Stimulated activated CD4-positive, alpha-beta T cell treated with anti-CD3 and anti-CD28 coated beads, TNF-alpha, amount 100 ng/mL, for 1 hour (primary cell): ENCODE results near the gene HPCAL4.
A peak's percentile ranks its signal among the peaks of the same experiment; 100 is the strongest.

Experiments
- DNase-seq, 3 donors: peaks; one replicate each; pipeline ENCODE4 v3.0.0-alpha.2; 2020; ENCODE audit warnings: low read depth in 3 of 3, low spot score in 1 of 3

The HPCAL4 gene

DNA sequence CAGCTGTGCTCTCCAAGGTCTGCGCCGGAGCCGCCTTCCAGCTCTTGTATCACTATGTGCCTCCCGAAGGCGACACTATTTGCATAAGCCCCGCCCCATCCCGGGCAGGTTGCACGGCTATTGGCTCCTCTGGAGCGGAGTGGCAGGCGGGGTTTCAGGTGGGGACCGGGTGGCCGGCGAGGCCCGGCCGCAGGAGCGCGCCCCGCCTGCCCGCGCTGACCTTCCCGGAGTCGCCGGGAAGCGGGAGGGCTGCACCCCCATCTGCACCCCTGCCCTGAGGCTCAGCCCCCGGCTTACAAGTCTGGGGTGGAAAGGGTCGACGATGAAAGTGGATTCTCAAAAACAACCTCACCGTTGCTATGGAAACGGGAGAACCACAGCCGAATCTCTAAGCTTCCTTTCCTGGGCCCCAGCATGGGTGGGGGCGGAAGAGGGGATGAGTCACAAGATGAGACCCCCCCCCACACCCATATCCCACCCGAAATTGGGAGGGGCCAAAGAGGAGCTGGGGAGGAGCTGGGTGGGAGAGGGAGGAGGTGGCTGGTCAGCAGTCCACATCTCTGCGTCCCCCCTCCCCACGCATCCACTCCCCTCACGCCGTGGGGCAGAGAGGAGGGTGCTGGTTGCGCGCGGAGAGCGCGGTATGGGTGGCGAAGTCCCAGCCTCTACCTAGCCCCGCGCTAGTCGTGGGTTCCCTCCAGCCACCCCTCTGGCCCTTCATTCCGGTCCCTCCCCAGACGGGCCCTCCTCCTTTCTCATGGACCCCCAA is at the start of gene HPCAL4:
Gene HPCAL4, minus strand, starts transcription at position 51 of the 769 bp plus-strand sequence. CDS start 6,830 bp downstream, outside the sequence.
- peak; percentile 72 to 88 (median 75) for DNase-seq

DNA sequence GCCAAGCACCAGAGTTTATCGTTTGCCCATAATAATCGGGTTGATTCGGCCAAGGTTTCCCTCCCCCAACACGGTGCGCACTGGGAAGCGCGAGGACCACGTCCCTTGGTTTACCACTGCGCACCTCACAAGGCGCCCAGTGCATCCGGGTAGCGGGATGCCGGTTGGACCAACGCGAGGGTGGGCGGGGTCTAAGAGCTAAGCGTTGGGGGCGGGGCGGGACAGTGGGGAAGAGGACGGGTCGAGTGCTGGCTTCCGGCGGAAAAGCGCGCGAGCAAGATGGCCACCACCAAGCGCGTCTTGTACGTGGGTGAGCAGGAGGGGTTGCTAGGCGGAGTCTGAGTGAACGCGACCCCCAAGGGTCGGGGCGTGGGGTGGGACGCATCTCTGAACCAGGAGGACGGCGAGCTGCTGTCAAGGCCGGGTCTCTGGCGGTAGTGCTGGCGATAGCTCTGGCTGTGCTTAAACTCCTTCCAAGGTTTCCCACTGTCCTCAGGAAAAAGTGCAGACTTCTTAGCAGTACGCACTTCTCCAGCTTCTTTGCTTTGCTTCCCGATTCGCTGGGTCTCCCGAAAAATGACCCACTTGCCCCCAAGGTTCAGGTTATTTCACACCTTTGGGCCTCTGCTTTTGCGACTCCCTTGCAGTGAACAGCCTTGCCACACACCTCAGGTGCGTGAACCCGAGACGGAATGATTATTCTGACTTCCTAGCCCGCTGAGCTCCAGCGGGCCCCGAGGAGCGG is 47.6 kb upstream of the HPCAL4 start, which contains the start of gene PPIE:
Gene PPIE, plus strand, starts transcription at position 261 of the 745 bp plus-strand sequence. Its CDS starts 19 bp downstream, at position 280.
- DNase-seq, result peak; percentile 85 to 96 (median 87)

DNA sequence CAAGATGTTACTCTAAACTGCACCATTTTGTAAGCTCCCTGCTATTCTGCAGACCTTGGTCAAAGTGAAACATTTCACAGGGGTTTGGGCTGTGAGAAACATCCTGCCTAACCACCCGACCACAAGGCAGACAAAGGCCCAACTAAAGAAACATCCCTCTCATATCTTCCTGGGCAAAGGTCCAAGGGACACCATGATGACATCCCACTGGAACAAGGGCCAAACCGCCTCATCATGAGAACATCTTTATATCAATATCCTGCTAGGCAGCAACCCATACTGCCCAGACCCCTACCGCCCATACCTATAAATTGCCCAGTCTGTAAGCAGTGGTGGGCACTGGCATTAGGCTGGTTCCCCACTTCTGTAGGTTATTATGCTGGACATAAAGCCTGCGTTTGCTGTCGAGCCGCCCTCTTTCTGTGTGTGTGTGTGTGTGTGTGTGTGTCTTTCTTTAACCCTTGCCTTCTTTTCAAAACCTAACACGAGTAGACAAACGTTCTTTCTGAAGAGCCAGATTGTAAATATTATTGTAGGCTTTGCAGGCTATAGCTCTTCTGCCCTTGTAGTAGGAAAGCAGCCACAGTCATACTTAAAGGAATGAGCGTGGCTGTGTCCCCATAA is 46.4 kb upstream of the HPCAL4 start:
- DNase-seq, result no peak

DNA sequence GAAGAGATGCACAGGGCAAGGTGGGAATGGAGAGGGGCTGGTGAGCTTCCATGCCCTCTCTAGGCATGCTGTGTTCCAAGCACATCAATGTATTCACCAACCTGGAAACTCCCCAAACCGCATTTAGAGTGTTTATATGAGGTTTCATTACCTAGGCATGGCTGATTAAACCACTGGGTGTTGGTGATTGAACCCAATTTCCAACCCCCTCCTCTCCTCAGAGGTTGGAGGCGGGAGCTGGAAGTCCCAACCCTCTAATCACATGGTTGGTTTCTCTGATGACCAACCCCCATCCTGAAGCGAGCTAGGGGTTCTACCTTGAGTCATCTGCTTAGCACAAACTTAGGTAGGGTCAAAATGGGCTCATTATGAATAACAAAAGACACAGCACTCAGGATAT is 44.5 kb upstream of the HPCAL4 start:
- DNase-seq, result no peak

- no peak for DNase-seq
Observed at GRCh38 chr1:39733161-39733560, 41.9 kb upstream of the HPCAL4 start.

- DNase-seq, result no peak
Observed at GRCh38 chr1:39732730-39733129, 41.5 kb upstream of the HPCAL4 start.

DNA sequence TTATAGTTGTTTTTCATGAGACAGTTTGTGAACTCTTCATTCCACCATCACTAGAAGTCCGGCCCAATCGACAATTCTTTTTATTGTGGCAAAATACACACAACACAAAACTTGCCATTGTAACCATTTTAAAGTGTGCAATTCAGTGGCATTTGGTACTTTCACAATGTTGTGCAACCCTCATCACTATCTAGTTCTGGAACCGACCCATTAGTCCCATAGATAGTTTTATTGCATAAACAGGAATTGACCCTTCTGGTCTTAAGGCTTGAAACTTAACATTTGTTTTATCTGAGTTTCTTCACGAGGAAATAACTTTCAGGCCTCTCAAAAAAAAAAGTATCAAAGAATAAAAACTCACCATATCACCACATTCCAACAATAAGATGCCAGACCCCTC is 38.6 kb upstream of the HPCAL4 start:
- DNase-seq, result no peak

GRCh38 chr1:39729030-39729429 is 37.8 kb upstream of the HPCAL4 start:
- DNase-seq, result no peak

GRCh38 chr1:39727932-39728317 is 36.7 kb upstream of the HPCAL4 start:
- no peak for DNase-seq

- no peak for DNase-seq
Observed at GRCh38 chr1:39727221-39727931, 36.1 kb upstream of the HPCAL4 start.

GRCh38 chr1:39726600-39726999 is 35.4 kb upstream of the HPCAL4 start:
- DNase-seq, result no peak

GRCh38 chr1:39722495-39722894 is 31.3 kb upstream of the HPCAL4 start:
- DNase-seq, result no peak

DNA sequence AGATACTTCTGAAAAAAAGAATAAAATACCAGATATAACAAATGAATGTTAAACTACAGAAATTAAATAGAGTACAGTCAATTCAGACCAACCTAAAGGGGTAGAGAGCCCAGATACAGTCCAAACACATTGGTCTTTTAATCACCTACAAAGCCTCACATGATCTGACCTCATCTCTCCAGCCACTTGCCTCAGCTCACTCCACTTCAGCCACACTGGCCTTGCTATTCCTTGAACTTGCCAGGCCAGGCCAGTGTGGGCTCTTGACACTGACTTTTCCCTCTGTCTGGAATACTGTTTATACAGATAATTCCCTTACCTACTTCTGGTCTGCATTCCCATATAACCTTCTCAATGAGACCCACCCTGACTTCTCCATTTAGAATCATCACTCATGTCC is 30.4 kb upstream of the HPCAL4 start:
- DNase-seq, result no peak

DNA sequence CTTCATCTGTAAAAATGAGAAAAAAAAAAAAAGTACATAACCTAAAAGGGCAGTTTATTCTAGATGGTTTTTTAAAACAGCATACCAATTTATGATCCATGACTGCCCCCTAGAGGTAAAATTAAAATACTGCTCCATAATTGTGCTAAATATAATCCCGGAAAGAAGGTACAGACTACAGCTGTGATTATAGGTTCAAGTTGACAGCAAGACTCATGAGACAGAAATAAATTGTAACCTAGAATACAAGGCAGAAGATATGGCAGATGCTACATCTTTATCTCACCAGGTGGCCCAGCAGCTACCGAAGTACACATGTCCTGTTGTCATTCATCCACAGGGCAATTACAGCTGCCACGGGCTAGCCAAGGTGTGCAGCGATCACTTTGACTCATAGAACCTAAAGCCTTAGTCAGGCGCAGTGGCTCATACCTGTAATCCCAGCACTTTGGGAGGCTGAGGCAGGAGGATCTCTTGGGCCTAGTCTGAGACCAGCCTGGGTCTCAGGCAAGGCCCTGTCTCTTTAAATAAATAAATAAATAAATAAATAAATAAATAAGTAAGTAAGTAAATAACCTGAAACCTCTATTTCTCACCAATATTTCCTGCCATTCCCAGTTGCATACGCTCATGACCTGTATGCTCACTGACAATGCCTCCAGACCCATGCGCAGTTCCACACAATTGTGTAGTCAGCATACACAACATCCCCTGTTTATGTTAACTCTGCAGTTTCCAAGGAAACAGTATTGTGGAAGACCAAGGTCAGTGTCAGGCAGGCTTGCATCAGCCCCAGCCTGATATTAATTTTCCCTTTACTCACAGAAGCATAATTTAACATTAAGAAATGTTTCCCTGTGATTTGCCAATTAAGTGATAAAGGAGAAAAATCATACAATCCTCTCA is 29.1 kb upstream of the HPCAL4 start:
- DNase-seq, result no peak

DNA sequence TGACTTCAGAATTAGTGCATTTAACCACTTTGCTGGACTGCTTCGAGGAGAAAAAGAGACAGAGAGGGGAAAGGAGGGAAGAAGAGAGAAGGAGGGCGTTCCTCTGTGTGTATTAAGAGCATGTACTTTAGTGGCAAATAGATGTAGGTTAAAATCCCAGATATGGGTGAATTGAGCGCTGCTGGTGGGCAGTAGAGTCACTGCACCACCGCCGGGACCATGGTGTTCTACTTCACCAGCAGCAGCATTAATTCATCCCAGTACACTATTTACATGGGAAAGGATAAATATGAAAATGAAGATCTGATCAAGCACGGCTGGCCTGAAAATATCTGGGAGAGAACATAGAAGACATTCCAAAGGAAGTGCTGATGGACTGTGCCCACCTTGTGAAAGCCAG is 26.6 kb upstream of the HPCAL4 start:
- DNase-seq, result no peak

GRCh38 chr1:39713557-39713956 is 22.3 kb upstream of the HPCAL4 start:
- no peak for DNase-seq

- no peak for DNase-seq
Observed at GRCh38 chr1:39711966-39712340, 20.7 kb upstream of the HPCAL4 start.

GRCh38 chr1:39711104-39711965 is 20.1 kb upstream of the HPCAL4 start:
- no peak for DNase-seq

GRCh38 chr1:39707506-39707905 is 16.3 kb upstream of the HPCAL4 start:
- no peak for DNase-seq
